ENCODE data around the gene VDAC2.
A peak's percentile ranks its signal among the peaks of the same experiment; 100 is the strongest.
"Not testable (repeated sequence)": the region's sequence is repeated elsewhere in the genome, so short reads cannot be mapped to it uniquely, and the experiment has no call there.

VDAC2 gene

GRCh38 chr10:75199949-75200348 is 10.6 kb upstream of the VDAC2 start:
- DNase-seq (ENCODE audit: low read depth in 2 of 2): not testable (repeated sequence)

GRCh38 chr10:75201793-75202307 is 8.7 kb upstream of the VDAC2 start:
- DNase-seq (ENCODE audit: low read depth in 2 of 2): no peak

- DNase-seq (ENCODE audit: low read depth in 2 of 2): peak in 1 of 2 experiments; percentile 30
These were observed 8.1 kb upstream of the VDAC2 start for GRCh38 chr10:75202321-75203045.

DNA sequence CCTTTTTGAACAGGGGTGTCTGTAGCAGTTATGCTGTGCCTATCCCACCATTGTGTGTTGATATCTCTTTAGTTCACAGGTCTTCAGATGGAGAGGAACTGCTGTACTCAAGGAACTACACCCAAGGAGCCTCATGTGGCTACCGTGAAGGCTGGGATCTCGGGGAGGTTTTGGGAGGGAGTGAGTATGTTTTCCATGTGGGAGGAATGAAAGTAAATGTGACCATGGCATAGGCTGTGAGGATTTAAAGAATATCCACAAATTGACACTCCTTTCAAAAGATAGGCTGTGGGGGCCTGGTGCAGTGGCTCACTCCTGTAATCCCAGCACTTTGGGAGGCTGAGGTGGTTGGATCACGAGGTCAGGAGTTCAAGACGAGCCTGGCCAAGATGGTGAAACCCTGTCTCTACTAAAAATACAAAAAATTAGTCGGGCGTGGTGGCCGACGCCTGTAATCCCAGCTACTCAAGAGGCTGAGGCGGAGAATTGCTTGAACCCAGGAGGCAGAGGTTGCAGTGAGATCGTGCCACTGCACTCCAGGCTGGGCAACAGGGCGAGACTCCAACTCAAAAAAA is 7.5 kb upstream of the VDAC2 start:
- DNase-seq (ENCODE audit: low read depth in 2 of 2): not testable (repeated sequence)

DNA sequence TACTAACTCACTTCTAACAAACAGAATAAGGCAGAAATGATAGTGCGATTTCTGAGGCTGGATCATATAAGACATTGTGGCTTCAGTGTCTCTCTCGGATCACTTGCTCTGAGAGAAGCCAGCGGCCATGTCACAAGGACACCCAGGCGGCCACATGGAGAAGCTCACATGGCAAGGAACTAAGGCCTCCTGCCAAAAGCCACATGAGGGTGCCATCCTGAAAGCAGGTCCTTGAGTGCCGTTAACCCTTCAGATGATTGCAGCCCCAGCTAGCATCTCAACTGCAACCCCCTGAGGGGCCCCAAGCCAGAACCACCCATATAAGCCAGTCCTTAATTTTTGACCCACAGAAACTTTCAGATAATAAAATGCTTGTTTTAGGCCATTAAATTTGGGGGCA is 6.9 kb upstream of the VDAC2 start:
- no peak for DNase-seq (ENCODE audit: low read depth in 2 of 2)

- DNase-seq (ENCODE audit: low read depth in 2 of 2): no peak
These were observed 4.7 kb upstream of the VDAC2 start for GRCh38 chr10:75205908-75206307.

GRCh38 chr10:75206638-75207037 is 4.0 kb upstream of the VDAC2 start:
- not testable (repeated sequence) for DNase-seq (ENCODE audit: low read depth in 2 of 2)

DNA sequence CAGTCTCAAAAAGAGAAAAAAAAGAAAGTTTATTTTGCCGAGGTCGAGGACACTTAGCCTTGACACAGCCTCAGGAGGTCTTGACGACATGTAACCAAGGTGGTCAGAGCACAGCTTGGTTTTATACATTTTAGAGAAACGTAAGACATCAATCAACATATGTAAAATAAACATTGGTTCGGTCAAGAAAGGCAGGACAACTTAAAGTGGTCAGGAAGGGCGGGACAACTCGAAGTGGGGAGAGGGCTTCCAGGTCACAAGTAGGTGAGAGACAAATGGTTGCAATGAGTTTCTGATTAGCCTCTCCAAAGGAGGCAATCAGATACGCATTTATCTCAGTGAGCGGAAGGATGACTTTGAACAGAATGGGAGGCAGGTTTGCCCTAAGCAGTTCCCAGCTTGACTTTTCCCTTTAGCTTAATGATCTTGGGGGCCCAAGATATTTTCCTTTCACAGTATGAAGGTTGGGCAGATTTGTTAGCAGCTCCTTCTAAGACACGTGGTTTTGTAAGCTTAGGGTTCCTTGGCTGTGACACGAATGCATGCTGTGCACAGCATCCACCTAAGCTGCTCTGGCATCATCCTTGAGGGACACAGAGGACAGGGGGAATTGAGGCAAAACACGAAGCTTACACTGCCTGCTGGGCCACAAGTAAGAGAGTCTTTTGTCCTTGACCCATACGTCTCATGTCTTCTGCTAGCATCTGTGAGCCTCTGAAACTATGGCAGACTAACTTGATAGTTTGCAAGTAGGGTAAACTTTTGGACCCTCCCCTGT is 3.3 kb upstream of the VDAC2 start:
- no peak for DNase-seq (ENCODE audit: low read depth in 2 of 2)

DNA sequence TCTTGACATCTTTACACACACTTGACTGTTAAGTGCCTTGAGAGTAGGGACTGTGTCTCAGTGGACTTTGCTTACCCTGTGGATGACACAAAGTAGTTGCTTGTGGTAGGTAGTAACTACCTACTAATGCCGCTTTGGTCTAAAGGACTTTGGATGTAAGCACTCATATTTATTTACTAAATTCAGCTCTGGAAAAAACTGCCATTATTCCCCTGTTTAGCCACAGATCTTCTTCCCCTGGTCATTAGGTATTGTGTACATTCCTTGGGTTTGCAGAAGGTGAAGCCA is 2.8 kb upstream of the VDAC2 start:
- DNase-seq (ENCODE audit: low read depth in 2 of 2): no peak

- peak in 1 of 2 experiments; percentile 28 for DNase-seq (ENCODE audit: low read depth in 2 of 2)
These were observed 2.4 kb upstream of the VDAC2 start for GRCh38 chr10:75208181-75208580.

DNA sequence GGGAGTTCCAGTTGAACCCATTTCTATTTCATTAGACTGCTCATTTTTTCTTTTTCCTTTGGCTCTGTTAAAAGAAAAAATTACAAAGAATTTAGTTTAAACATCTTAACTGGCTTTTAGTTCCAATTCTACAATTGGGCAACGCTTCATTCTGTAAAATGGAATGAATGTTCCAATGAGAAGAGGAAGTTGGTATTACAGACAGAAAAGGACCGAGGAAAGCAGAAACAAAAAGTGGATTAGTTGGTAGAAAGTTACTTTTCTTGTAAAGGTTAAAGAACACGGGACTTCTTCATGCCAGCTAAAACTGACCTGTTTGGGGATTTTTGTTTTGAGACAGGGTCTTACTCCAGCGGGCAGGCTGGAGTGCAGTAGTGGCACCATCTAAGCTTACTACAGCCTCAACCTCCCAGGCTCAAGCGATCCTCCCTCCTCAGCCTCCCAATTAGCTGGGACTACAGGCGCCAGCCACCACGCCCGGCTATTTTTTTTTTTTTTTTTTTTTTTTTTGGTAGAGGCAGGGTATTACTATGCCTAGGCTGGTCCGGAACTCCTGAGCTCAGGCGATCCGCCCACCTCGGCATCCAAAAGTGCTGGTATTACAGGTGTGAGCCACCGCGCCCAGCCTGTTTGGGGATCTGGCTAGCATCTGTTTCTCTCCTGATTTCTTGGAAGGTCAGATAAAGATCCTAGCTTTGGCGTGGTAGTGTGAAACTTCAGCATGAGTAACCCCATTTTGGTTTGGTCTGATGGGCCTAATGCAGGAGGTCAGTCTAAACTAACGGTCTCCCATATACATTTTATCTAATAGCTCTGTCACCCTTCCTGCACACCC is 1.3 kb upstream of the VDAC2 start:
- no peak for DNase-seq (ENCODE audit: low read depth in 2 of 2)

- DNase-seq (ENCODE audit: low read depth in 2 of 2): peak in 1 of 2 experiments; percentile 57
These were observed 695 bp upstream of the VDAC2 start for GRCh38 chr10:75209921-75210281.

- no peak for DNase-seq (ENCODE audit: low read depth in 2 of 2)
These were observed 553 bp downstream of the VDAC2 start for GRCh38 chr10:75211007-75211691.

GRCh38 chr10:75212343-75212742 is 1.7 kb downstream of the VDAC2 start:
- DNase-seq (ENCODE audit: low read depth in 2 of 2): no peak

- no peak for DNase-seq (ENCODE audit: low read depth in 2 of 2)
These were observed 9.7 kb downstream of the VDAC2 start for GRCh38 chr10:75220274-75220673.

DNA sequence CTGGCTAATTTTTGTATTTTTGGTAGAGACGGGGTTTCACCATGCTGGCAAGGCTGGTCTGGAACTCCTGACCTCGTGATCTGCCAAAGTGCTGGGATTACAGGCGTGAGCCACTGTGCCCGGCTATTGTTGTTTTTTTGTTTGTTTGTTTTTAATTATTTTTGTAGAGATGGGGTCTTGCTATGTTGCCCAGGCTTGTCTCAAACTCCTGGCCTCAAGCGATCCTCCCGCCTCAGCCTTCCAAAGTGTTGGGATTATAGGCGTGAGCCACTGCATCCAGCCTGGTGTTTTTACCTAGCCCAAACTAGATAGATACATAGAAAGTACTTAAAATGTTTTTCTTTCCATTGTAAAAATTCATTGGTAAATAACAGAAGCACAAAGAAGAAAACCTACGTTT is 10.9 kb downstream of the VDAC2 start:
- DNase-seq (ENCODE audit: low read depth in 2 of 2): not testable (repeated sequence)

- no peak for DNase-seq (ENCODE audit: low read depth in 2 of 2)
These were observed 12.9 kb downstream of the VDAC2 start for GRCh38 chr10:75223507-75223906.

- DNase-seq (ENCODE audit: low read depth in 2 of 2): no peak
These were observed 15.5 kb downstream of the VDAC2 start for GRCh38 chr10:75226095-75226494.

DNA sequence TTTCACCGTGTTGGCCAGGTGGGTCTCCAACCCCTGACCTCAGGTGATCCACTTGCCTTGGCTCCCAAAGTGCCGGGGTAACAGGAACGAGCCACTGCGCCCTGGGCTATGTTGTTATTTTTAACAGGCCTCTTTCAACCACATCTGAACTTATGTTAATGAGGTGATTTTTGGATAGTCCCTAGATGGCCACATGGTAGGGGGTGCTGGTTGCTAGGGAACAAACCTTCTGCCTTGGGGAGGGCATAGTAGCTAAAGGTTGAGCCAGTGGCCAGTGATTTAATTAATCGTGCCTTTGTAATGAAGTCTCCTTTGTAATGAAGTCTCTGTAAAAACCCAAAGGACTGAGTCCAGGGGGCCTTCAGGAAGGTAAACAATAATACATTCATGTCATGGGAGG is 16.1 kb downstream of the VDAC2 start:
- no peak for DNase-seq (ENCODE audit: low read depth in 2 of 2)

DNA sequence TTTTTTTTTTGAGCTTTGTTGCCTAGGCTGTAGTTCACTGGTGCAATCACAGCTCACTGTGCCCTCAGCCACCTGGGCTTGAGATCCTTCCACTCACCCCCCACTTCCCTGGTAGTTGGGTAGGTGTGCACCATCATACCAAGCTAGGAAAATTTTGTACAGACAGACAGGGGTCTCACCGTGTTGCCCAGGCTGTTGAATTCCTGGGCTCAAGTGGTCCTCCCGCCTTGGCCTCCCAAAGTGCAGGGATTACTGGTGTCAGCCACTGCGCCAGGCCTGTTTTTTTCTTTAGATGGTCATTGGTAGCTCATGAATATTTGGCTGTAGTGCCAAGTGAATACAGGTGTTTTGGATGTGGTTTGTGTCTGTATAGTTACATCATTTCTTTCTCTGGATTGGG is 17.7 kb downstream of the VDAC2 start:
- no peak for DNase-seq (ENCODE audit: low read depth in 2 of 2)

- DNase-seq (ENCODE audit: low read depth in 2 of 2): no peak
These were observed 18.2 kb downstream of the VDAC2 start for GRCh38 chr10:75228834-75229233.

Data from fibroblast of skin of left quadriceps (primary cell).